ENCODE data around the gene HAUS8. TPM values are rescaled to one million over a fixed set of nuclear protein-coding genes. Genes with fewer than 3 reads are reported as not detected.
A peak's percentile ranks its signal among the peaks of the same experiment; 100 is the strongest.

HAUS8 gene
- polyA plus RNA-seq, 1 donor: 9.1 TPM

DNA sequence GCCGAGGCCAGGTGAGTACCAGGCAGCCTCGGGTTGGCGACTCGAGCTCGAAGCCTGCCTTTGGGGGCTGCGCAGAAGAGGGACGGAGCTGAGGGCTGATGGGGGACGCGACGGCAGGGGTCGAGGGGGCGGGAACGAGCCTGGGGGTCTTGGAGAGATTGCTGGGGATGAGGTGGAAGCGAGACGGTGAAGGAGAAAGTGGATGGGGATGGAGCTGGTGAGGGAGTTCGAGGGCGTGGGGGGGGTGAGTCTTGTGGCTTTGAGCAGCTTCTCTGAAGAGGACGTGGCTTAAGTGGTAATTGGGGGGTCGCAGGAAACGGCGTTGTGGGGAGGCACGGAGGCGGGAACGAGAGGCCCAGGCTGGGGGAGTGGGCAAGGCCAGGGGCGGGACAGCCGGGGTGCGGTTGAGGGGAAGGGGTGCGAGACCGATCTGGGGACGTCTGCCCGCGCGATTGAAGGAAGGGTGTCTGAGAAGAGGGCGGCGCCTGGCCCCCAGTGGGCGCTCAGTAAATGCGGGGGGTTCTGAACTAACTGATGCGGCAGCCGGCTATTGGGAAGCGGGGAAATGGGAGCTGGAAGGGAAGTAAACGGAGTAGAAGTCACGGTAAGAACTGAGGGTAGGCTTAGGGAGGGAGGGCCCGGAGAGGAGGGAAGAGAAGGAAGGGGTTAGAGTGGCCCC is 751 bp upstream of the HAUS8 start:
- DNase-seq (ENCODE audit: low read depth): no peak

DNA sequence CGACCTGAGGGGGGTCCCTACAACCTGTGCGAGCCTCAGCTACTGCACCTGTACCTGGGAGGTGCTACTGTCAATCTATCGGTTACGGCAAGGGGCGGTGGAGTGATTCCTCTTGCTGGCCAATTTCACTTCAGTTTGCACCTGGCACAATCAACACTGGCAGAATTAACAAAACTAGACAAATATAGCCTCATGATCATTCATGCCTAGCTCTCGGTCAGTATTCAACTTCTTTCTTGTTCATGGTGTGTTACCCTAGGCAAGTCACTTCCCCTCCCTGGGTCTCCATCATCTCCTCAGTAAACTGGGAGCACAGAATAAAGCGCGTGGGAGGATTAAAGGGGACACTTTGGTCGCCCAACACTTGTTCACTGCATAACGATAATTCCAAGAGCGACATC is 618 bp downstream of the HAUS8 start:
- no peak for DNase-seq (ENCODE audit: low read depth)

- no peak for DNase-seq (ENCODE audit: low read depth)
Observed at GRCh38 chr19:17073869-17074633, 1.2 kb downstream of the HAUS8 start.

DNA sequence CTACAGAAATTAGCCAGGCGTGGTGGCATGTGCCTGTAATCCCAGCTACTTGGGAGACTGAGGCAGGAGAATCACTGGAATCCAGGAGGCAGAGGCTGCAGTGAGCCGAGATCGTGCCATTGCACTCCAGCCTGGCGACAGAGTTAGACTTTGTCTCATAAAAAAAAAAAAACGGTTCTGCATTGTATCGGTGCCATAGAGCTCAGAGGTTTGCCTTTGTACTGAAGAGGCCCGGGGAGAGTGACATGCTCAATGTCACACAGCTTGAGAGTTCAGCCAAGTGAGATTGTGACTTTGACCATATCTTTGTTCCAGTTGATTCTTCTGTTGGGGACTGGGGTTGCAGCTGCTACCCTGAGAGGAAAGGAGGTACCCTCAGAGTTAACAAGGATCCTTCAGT is 4.3 kb downstream of the HAUS8 start:
- no peak for DNase-seq (ENCODE audit: low read depth)

DNA sequence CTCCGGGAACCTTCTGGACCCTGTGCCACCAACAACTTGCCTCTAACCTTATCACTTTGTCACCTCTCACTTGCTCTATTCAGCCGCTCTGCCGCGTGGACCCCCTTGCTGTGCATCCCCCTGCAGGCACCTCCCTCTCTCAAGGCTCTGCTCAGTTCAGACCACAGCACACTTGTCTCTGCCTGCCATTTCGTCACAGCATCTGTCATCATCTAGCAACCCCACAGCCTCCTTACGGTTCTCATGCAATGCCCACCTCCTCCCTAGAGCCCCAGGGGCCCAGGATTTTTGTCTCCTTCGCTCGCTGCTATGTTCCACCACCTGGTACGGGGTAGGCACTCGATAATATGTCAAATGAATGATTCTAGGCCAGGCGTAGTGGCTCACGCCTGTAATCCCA is 4.8 kb downstream of the HAUS8 start:
- DNase-seq (ENCODE audit: low read depth): no peak

GRCh38 chr19:17069193-17069592 is 6.1 kb downstream of the HAUS8 start:
- no peak for DNase-seq (ENCODE audit: low read depth)

GRCh38 chr19:17063428-17063827 is 11.8 kb downstream of the HAUS8 start:
- no peak for DNase-seq (ENCODE audit: low read depth)

GRCh38 chr19:17061691-17062090 is 13.6 kb downstream of the HAUS8 start:
- DNase-seq (ENCODE audit: low read depth): no peak

- no peak for DNase-seq (ENCODE audit: low read depth)
Observed at GRCh38 chr19:17061205-17061604, 14.0 kb downstream of the HAUS8 start.

GRCh38 chr19:17060802-17061201 is 14.4 kb downstream of the HAUS8 start:
- DNase-seq (ENCODE audit: low read depth): no peak

DNA sequence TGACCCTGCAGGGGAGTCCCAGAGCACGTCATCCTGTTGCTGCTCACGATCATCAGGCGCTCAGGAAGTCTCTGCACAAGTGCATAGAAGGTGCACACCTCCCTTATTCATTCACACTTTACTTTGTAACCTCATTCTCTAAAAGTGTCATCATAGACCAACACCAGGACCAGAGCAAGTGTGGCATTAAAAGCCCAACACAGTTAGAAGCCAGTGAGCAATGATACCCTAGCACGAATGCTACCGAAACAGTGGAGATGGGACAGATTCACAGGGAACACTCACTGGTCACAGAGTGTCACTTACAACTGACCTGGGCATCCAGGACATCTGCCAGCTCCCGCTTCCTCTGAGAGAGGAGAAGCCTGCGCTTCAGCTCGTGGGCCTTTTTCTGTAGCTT is 17.0 kb downstream of the HAUS8 start:
- no peak for DNase-seq (ENCODE audit: low read depth)

- DNase-seq (ENCODE audit: low read depth): no peak
Observed at GRCh38 chr19:17055636-17056035, 19.6 kb downstream of the HAUS8 start.

- DNase-seq (ENCODE audit: low read depth): no peak
Observed at GRCh38 chr19:17054746-17055145, 20.5 kb downstream of the HAUS8 start.

DNA sequence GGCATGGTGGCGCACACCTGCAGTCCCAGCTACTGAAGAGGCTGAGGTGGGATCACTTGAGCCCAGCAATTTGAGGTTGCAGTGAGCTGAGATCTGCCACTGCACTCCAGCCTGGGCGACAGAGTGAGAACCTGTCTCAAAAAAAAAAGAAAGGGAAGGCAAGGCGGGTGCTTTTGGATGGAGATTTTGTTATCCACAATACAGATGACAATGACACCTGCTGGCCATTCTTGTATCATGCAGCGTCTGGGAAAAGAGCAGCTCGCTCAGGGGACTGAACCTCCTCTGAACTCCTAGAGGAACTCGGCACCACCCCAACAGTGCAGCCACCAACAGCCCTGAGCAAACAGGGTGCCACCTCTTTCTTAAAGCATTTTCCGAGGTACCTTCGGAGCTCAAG is 22.8 kb downstream of the HAUS8 start:
- DNase-seq (ENCODE audit: low read depth): peak; percentile 35

GRCh38 chr19:17049711-17050280 is 25.5 kb downstream of the HAUS8 start:
- no peak for DNase-seq (ENCODE audit: low read depth)

GRCh38 chr19:17048885-17049453 is 26.3 kb downstream of the HAUS8 start:
- DNase-seq (ENCODE audit: low read depth): no peak

- DNase-seq (ENCODE audit: low read depth): no peak
Observed at GRCh38 chr19:17045907-17046502, 29.2 kb downstream of the HAUS8 start.

- DNase-seq (ENCODE audit: low read depth): no peak
Observed at GRCh38 chr19:17043744-17044143, 31.5 kb downstream of the HAUS8 start.

GRCh38 chr19:17041976-17042375 is 33.3 kb downstream of the HAUS8 start:
- DNase-seq (ENCODE audit: low read depth): peak; percentile 19

DNA sequence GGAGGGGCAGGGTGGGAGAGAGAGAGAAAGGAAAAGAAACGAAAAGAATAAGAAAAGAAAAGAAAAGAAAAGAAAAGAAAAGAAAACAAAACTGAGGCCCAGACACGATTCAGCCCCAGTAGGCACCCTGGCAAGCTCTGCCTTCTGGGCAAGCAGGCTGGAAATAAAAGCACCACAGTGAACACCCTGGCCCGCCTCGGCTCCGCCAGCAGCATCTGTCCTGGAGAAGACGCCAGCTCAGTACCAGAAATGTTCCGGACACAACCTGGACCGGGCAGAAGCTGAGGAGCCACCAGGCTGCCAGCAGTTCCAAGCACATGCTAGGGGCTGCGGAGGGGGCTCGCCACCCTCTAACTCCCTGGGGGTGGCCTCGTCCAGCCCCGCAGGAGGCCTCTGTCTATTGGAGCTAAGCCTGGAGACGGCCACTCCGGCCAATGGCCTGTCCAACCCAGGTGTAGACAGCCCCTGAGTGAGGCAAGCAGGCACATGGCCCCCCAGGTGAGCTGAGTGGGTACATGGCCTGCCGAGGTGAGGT is 37.2 kb downstream of the HAUS8 start:
- DNase-seq (ENCODE audit: low read depth): no peak

DNA sequence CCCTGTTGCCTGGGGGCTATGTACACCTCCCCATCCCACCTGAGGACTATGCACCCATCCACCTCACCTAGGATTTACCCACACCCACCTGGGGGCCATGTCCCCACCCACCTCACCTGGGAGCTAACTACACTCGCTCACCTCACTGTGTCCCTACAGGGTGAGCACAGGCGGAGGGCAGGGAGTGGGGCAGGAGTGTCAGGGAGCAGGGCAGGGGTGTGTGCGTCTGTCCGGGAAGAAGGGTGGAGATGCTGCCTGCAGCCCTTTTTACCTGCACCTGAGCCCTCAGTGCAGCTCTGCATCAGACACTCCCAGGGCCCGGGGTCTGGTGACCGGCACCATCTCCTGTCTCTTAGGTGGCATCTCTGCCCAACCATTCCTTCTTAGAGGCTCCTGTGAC is 38.1 kb downstream of the HAUS8 start:
- no peak for DNase-seq (ENCODE audit: low read depth)

DNA sequence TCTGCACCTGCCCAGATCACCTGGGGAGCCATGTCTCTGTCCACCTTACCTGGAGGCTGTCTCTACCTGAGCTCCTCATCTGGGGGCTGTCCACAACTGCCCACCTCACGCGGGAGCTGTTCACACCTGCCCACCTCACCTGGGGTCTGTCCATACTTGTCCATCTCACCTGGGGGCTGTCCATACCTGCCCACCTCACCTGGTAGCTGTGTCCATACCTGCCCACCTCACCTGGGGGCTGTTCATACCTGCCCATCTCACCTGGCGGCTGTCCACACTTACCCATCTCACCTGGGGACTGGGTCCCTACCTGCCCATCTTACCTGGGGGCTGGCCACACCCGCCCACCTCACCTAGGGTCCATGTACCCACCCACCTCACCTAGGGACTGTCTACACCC is 38.6 kb downstream of the HAUS8 start:
- no peak for DNase-seq (ENCODE audit: low read depth)
